Measurements from ENCODE around the gene GDI1. TPM values are rescaled to one million over a fixed set of nuclear protein-coding genes. Genes with fewer than 3 reads are reported as not detected.

Gene GDI1
- total and polyA plus RNA-seq, 2 of the 4 experiments (the other 2 are of a cell fraction), result 113 to 291 TPM

GRCh38 chrX:154472685-154473632 is 36.0 kb downstream of the GDI1 start (continued):
- no peak for TF ChIP-seq CHD1 (IDR thresholded peaks at IDR 0.05; ENCODE audit: low read depth, low read length)

DNA sequence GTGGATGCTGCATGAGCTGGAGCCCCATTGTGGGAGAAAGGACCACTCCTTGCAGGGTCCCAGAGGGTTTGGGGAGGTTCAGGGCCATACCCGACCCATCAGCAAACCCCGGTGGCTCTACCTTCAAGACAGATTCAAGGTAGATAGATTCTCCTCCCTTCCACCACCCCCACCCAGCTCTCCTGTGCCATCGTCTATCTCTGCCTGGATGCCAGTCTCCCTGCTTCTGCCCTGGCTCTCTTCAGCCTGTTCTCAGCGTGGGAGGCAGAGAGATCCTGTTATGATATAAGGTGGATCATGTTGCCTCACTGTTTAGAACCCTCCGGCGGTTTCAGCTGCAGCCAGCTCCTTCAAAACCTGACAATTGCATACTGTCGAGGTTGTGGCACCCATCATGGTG is 36.7 kb downstream of the GDI1 start:
- Histone ChIP-seq H3K36me3 (ENCODE audit: control insufficient read depth, insufficient read depth, low read length) (peaks cover 37% of the 10 kb centered on the region), H3K4me1 (ENCODE audit: control insufficient read depth, insufficient read depth, low read length) (no peaks in the 10 kb centered on the region), H4K91ac (ENCODE audit: insufficient read depth, low read depth, low read length) (no peak overlapping the region), H2BK120ac (ENCODE audit: low read depth, low read length) (no peak overlapping the region), H3K9ac (ENCODE audit: low read depth, low read length) (no peak overlapping the region), H3K27me3 (ENCODE audit: control insufficient read depth, insufficient read depth, low read length) (no peaks in the 10 kb centered on the region), H2AK5ac (ENCODE audit: low read depth, low read length) (no peak overlapping the region), H3K9me1 (ENCODE audit: insufficient read depth, low read length) (no peaks in the 10 kb centered on the region), H3K4me2 (ENCODE audit: low read depth, low read length) (no peak overlapping the region), H3K18ac (ENCODE audit: low read depth, low read length) (no peak overlapping the region), H3K79me1 (ENCODE audit: low read depth in 1 of 2, low read length in 2 of 2) (no peaks in the 10 kb centered on the region; a peak in 1 of 4 replicates), H4K8ac (ENCODE audit: low read depth in 2 of 2, low read length in 2 of 2) (no peak overlapping the region), H3K56ac (ENCODE audit: extremely low read depth, insufficient read depth, low read length) (no peak overlapping the region), H2AFZ (replicated peaks; ENCODE audit: low read length, poor library complexity) (no peak overlapping the region), H4K5ac (ENCODE audit: low read depth, low read length) (no peak overlapping the region), H4K20me1 (ENCODE audit: insufficient read depth, low read length) (no peaks in the 10 kb centered on the region; the same call in 1 of the 2 replicates), H3K14ac (replicated peaks; ENCODE audit: low read depth, low read length) (no peak overlapping the region), H2BK5ac (ENCODE audit: low read depth, low read length, poor library complexity, severe bottlenecking) (no peak overlapping the region), H3K27ac (ENCODE audit: insufficient read depth, low read length) (no peak overlapping the region), H2AK9ac (replicated peaks; ENCODE audit: low read depth, low read length, poor library complexity) (no peak overlapping the region), H3K4ac (ENCODE audit: low read depth, low read length) (no peak overlapping the region), H3K23ac (ENCODE audit: low read depth, low read length) (no peak overlapping the region), H3K9me3 (ENCODE audit: control insufficient read depth, insufficient read depth, low read length) (peaks cover 2% of the 10 kb centered on the region; the same call in 1 of the 2 replicates), H2BK15ac (ENCODE audit: low read depth, low read length) (no peak overlapping the region), H3K4me3 (ENCODE audit: insufficient read depth, low read depth, low read length) (no peak overlapping the region), H2BK20ac (ENCODE audit: low read depth, low read length) (no peak overlapping the region)
- in situ Hi-C loops (cut with MboI; ENCODE audit: low sequenced_read_pairs), result no loop called here
- intact Hi-C loops (cut with micrococcal nuclease), result no loop called here
- dilution Hi-C loops (cut with HindIII; ENCODE audit: low sequenced_read_pairs, unreplicated experiment), result no loop called here
- no CpG with 5 or more reads among the region's 7 CpGs for WGBS, 2 experiments (ENCODE audit: extremely low coverage in 2 of 2, insufficient read length in 1 of 2)
- ChIA-PET POLR2A (ENCODE audit: unreplicated experiment) (no interaction called here), CTCF (no interaction called here)
- ATAC-seq (ENCODE audit: low read depth) (no peak), DNase-seq (no peak)
- no TSS peak for BruUV-seq (replicated peaks)
- TF ChIP-seq MAFK (IDR thresholded peaks at IDR 0.05; ENCODE audit: low read depth, low read length) (no peak), ELK1 (IDR thresholded peaks at IDR 0.05; ENCODE audit: borderline replicate concordance, low read depth, low read length) (no peak), MAZ (IDR thresholded peaks at IDR 0.05; ENCODE audit: borderline replicate concordance, low read depth, low read length) (no peak), USF2 (IDR thresholded peaks at IDR 0.05; ENCODE audit: low read depth, low read length) (no peak), BHLHE40 (IDR thresholded peaks at IDR 0.05; ENCODE audit: low read depth, low read length) (no peak), CEBPB (IDR thresholded peaks at IDR 0.05; ENCODE audit: low read depth, low read length) (no peak), CHD1 (IDR thresholded peaks at IDR 0.05; ENCODE audit: low read depth, low read length) (no peak), RAD21 (IDR thresholded peaks at IDR 0.05; ENCODE audit: low read length) (no peak), RFX5 (IDR thresholded peaks at IDR 0.05; ENCODE audit: low read depth, low read length) (no peak), CTCF (conservative IDR thresholded peaks at IDR 0.05; ENCODE audit: low read depth, low read length) (no peak), FOS (IDR thresholded peaks at IDR 0.05; ENCODE audit: low read depth, low read length) (no peak), RCOR1 (IDR thresholded peaks at IDR 0.05; ENCODE audit: insufficient replicate concordance, low read length) (no peak)
